ENCODE measurements around the gene SPRR2B.

GRCh38 chr1:153057375-153057774, 14.0 kb downstream of the SPRR2B start, which contains the start of gene SPRR2A:
- TF ChIP-seq CTCF (IDR thresholded peaks at IDR 0.05) (no peak), POLR2A (IDR thresholded peaks at IDR 0.05) (no peak)
